Common myeloid progenitor, CD34-positive (primary cell): Measurements from ENCODE around the gene LIN54.

Experiments
- CTCF ChIA-PET: fragments of 350-600 bp; sonication (Branson Sonifier 250); formaldehyde crosslinking; loops from one replicate; lab custom pipeline; 2021; ENCODE audit warnings: antibody characterized with exemption; lab: Charles Lee
- POLR2A ChIA-PET: fragments of 350-600 bp; sonication (Branson Sonifier 250); formaldehyde crosslinking; loops from one replicate; lab custom pipeline; 2021; ENCODE audit warnings: antibody characterized with exemption; lab: Charles Lee
- DNase-seq, 3 donors: peaks; one replicate each; pipeline versions ENCODE4 v3.0.0 to v3.0.0-alpha.2; 2013
- H3K27ac ChIP-seq, 2 experiments: 1 replicate in 1 of 2; 2 replicates in 1 of 2; pipeline ENCODE4 v1.7.0; 2013; ENCODE audit warnings: inconsistent platforms in 2 of 2, low read length in 2 of 2, mild to moderate bottlenecking in 2 of 2, low read depth in 1 of 2, moderate library complexity in 1 of 2; ENCODE audit not compliant: severe bottlenecking in 2 of 2, insufficient read depth in 1 of 2, poor library complexity in 1 of 2
- H3K27me3 ChIP-seq, 5 experiments: replicated peaks in 2 of 5; 1 replicate in 3 of 5; 2 replicates in 2 of 5; pipeline versions ENCODE4 v1.6.1 to v1.7.0; 2013; ENCODE audit warnings: low read length in 4 of 5, mild to moderate bottlenecking in 2 of 5, moderate library complexity in 2 of 5, inconsistent platforms in 1 of 5; ENCODE audit not compliant: insufficient read depth in 5 of 5, control insufficient read depth in 4 of 5
- H3K36me3 ChIP-seq, 4 experiments: 1 replicate in 2 of 4; 2 replicates in 2 of 4; pipeline versions ENCODE4 v1.6.1 to v1.7.0; 2013; ENCODE audit warnings: low read length in 3 of 4, control low read depth in 1 of 4, mild to moderate bottlenecking in 1 of 4; ENCODE audit not compliant: control insufficient read depth in 4 of 4, insufficient read depth in 4 of 4
- H3K4me1 ChIP-seq, 4 experiments: 1 replicate in 3 of 4; 2 replicates in 1 of 4; pipeline versions ENCODE4 v1.6.1 to v1.7.1; 2013; ENCODE audit warnings: low read length in 3 of 4, mild to moderate bottlenecking in 3 of 4, control low read depth in 1 of 4, inconsistent platforms in 1 of 4, moderate library complexity in 1 of 4; ENCODE audit not compliant: control insufficient read depth in 4 of 4, insufficient read depth in 4 of 4; ENCODE audit errors: control extremely low read depth in 1 of 4
- H3K4me3 ChIP-seq, 7 experiments: 1 replicate in 4 of 7; 2 replicates in 3 of 7; pipeline versions ENCODE4 v1.5.1 to v1.7.0; 2013; ENCODE audit warnings: mild to moderate bottlenecking in 7 of 7, low read length in 6 of 7, moderate library complexity in 6 of 7, inconsistent platforms in 2 of 7, low read depth in 2 of 7, control low read depth in 1 of 7; ENCODE audit not compliant: insufficient read depth in 4 of 7, control insufficient read depth in 1 of 7; ENCODE audit errors: extremely low read depth in 1 of 7
- H3K9me3 ChIP-seq, 5 experiments: 1 replicate in 4 of 5; 2 replicates in 1 of 5; pipeline versions ENCODE4 v1.6.1 to v1.7.1; 2013; ENCODE audit warnings: low read length in 4 of 5, mild to moderate bottlenecking in 2 of 5, inconsistent platforms in 1 of 5, low read depth in 1 of 5, moderate library complexity in 1 of 5; ENCODE audit not compliant: control insufficient read depth in 4 of 5, insufficient read depth in 2 of 5; ENCODE audit errors: control extremely low read depth in 1 of 5
- WGBS: methylation state at CpG from one replicate; pipeline ENCODE4 v1.1.5; 2013; ENCODE audit not compliant: insufficient coverage; 5-methylcytosine and 5-hydroxymethylcytosine counted together

LIN54 gene

DNA sequence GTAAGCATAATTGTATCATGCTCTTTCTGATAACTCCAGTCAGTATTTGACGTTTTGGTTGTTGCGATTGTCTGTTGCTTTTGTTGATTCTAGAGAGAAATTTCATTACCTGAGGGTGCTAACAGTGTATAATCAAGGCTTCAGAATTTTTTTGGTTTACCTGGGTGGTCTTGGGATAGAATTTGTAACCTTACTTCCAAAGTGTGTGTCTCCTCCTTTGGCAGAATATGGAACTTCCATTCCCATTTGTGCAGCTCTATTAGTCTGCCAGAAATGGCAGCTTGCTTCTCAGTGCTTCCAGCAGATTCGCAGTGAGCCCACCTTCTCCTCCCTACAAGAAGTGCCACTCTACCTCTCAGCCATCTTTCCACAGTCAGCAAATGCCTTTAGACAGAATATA is 29.6 kb upstream of the LIN54 start:
- Histone ChIP-seq H3K36me3 (peaks cover 0 to 6% (median 0%) of the 10 kb centered on the region in 4 experiments), H3K27me3 (no peaks in the 10 kb centered on the region), H3K9me3 (no peaks in the 10 kb centered on the region), H3K4me1 (peaks cover 13 to 20% (median 16%) of the 10 kb centered on the region in 4 experiments), H3K4me3 (no peak overlapping the region), H3K27ac (no peak overlapping the region)
- DNase-seq, result no peak
- WGBS, result 100% methylated on average over 1 of the region's 3 CpGs
- POLR2A ChIA-PET, result interaction anchor here (0.6 kb wide), 2 partner anchors 29 to 188 kb away, joined by 3 read pairs; no protein-coding TSS in a partner anchor
- CTCF ChIA-PET, result interaction anchor here (1.0 to 1.7 kb wide), 2 partner anchors 16 to 35 kb away, joined by 3 to 5 read pairs; no protein-coding TSS in a partner anchor

DNA sequence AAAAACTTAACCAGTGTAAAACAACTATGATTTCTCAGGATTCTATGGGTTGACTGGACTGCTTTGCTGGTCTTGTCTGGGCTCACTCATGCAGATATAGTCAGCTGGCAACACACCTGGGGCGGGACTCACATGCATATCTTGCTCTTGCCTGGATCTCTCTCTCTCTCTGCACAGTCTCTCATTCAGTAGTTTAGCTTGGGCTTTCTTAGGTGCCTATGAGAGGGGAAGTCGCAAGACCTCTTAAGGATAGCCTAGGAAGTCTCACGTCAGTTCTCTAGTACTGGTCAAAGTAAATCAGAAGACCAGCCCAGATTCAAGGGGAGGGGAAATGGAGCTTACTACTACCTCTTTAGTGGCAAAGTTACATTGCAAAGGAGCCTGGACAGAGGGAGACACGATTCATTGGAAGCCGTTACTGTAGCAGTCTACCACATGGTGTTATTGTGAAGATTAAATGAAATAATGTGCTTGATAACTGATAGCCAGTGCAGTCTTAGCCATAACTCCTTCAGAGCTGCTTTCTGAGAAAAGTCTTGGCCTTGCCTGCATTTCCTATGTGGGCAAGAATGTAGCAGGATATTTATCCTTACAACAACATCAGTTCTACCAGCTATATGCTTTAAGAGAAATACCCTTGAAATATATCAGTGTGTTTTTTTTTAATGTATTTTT is 26.5 kb upstream of the LIN54 start:
- no peaks in the 10 kb centered on the region for H3K27me3 ChIP-seq
- no peak for DNase-seq
- peaks cover 0 to 6% (median 0%) of the 10 kb centered on the region in 4 experiments for H3K36me3 ChIP-seq
- CTCF ChIA-PET, result interaction anchor here (1.2 to 1.8 kb wide), 6 partner anchors 11 to 48 kb away, joined by 3 to 6 read pairs (median 4); partner anchors contain the start of gene LIN54
- WGBS, result 77% methylated on average over 2 of the region's 5 CpGs
- peaks cover 13 to 20% (median 16%) of the 10 kb centered on the region in 4 experiments for H3K4me1 ChIP-seq
- H3K27ac ChIP-seq, result peak overlapping the region in 1 of 2 experiments; percentile 12
- POLR2A ChIA-PET, result no interaction called here
- no peaks in the 10 kb centered on the region for H3K9me3 ChIP-seq
- peak overlapping the region in 2 of 7 experiments; percentile 30 to 33 for H3K4me3 ChIP-seq

DNA sequence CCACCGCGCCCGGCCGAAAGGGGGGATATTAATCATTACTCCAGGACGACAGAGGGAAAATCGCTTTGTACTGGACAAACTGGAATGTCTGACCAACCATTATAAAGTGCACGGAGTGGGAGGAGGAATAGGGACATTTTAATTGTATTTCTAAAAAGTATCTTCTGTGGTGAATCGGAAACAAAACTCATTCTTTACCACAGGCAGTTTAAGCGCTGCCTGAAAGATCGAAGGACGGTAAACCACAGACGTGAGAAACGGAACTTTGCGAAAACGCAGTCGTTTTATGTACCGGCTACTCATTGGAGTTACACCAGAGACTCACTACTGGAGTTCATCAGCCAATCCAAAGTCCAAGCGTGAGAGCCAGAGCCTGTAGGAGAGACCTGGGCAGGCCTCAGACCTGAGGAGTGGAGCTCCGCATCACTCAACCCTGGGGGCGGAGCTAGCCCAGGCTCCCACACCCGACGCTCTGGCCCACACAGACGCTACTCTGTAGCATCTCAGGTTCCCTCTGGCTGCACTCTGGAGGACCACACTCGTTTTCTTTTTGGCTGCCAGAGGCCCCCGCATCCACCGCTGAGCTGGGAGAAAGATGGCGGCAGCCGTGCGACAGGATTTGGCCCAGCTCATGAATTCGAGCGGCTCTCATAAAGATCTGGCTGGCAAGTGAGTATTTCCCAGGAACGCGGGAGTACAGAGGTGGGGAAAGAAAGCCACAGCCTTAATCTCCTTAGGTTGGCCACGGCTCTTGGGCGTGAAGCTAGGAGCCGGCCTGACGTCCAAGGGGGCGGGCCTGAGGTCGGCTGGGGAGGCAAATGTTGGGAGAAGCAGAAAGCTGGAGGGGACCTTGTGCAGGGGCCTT is 24.2 kb upstream of the LIN54 start, which contains the start of gene COPS4:
TSS of gene COPS4 (plus strand) at position 554 of the 865 bp plus-strand sequence. CDS start at position 596, 42 bp downstream.
- CTCF ChIA-PET, result interaction anchor here (0.6 to 1.5 kb wide), 10 partner anchors 22 to 259 kb away, joined by 3 to 8 read pairs (median 4); no protein-coding TSS in a partner anchor
- Histone ChIP-seq H3K36me3 (peaks cover 0 to 3% (median 0%) of the 10 kb centered on the region in 4 experiments), H3K9me3 (no peaks in the 10 kb centered on the region), H3K4me1 (peaks cover 13 to 20% (median 16%) of the 10 kb centered on the region in 4 experiments), H3K27me3 (no peaks in the 10 kb centered on the region), H3K27ac (peak within 1 kb of the TSS; percentile 81 to 93), H3K4me3 (peak within 1 kb of the TSS; percentile 76 to 98 (median 95))
- WGBS, result 0% methylated on average over 38 of the region's 39 CpGs
- POLR2A ChIA-PET, result interaction anchor here (0.8 to 1.1 kb wide), 3 partner anchors 15 to 24 kb away, joined by 3 to 9 read pairs (median 3); no protein-coding TSS in a partner anchor
- peak; percentile 100 for DNase-seq

DNA sequence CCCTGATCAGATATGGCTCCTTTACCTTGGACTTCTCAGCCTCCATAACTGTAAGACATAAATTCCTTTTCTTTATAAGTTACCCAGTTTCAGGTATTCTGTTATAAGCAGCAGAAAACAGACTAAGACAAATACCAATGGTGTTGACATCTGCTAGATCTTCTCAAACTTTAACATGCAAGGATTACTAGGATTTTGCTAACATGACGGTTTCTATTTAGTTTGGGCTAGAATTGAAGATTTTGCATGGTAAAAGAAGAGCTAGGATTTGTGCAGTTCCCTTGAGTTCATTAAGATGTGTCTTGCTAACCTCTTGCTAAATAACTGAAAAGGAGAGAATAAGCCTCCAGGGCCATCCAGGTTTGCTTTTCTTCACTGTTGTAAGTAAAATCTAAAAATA is 19.1 kb upstream of the LIN54 start:
- H3K27ac ChIP-seq, result no peak overlapping the region
- ChIA-PET CTCF (interaction anchor here (0.9 to 1.0 kb wide), 3 partner anchors 7 to 17 kb away, joined by 3 read pairs; no protein-coding TSS in a partner anchor), POLR2A (no interaction called here)
- H3K4me1 ChIP-seq, result peaks cover 0 to 3% (median 0%) of the 10 kb centered on the region in 4 experiments
- no CpG with 5 or more reads among the region's 1 CpG for WGBS
- H3K4me3 ChIP-seq, result no peak overlapping the region
- no peak for DNase-seq
- H3K9me3 ChIP-seq, result peaks cover 0 to 9% (median 3%) of the 10 kb centered on the region in 5 experiments
- no peaks in the 10 kb centered on the region for H3K27me3 ChIP-seq
- no peaks in the 10 kb centered on the region for H3K36me3 ChIP-seq

DNA sequence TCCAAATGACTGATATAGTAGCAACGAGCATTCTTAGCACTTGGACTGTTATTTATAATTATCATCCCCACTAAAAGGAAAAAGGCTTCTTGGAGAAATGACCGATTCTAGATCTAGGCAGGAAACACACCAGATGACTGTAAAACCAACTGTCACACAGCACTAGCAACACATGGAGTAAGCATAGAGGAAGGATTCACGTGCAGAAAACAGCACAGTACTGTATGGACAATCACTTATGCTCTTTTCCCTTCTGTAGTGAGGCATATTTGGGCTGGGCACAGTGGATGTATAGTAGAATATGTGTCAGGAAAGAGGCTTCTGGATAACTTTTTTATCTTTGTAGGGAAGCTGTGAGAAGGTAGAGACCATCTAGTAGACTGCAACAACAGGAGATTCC is 18.4 kb upstream of the LIN54 start:
- Histone ChIP-seq H3K4me3 (no peak overlapping the region), H3K27me3 (no peaks in the 10 kb centered on the region), H3K27ac (no peak overlapping the region), H3K4me1 (peaks cover 0 to 3% (median 0%) of the 10 kb centered on the region in 4 experiments), H3K36me3 (no peaks in the 10 kb centered on the region), H3K9me3 (peaks cover 0 to 14% (median 6%) of the 10 kb centered on the region in 5 experiments)
- no peak for DNase-seq
- 60% methylated on average over 2 of the region's 3 CpGs for WGBS
- POLR2A ChIA-PET, result no interaction called here
- CTCF ChIA-PET, result interaction anchor here (1.0 kb wide), 1 partner anchor 16 kb away, joined by 3 read pairs; no protein-coding TSS in a partner anchor

DNA sequence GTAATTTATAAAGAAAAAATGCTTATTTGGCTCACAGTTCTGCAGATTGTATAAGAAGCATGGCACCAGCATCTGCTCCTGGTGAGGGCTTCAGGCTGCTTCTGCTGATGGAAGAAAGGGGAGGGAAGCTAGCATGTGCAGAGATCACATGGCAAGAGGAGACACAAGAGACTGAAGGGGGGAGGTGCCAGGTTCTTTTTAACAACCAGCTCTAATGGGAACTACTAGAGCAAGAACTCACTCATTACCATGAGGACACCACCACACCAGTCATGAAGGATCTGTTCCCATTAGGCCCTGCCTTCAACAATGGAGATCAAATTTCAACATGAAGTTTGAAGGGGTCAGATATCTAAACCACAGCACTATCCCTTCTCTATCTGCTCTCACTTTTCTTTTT is 14.9 kb upstream of the LIN54 start:
- no peaks in the 10 kb centered on the region for H3K27me3 ChIP-seq
- POLR2A ChIA-PET, result no interaction called here
- peaks cover 0 to 7% (median under 1%) of the 10 kb centered on the region in 4 experiments for H3K4me1 ChIP-seq
- no peak overlapping the region for H3K4me3 ChIP-seq
- H3K36me3 ChIP-seq, result no peaks in the 10 kb centered on the region
- CTCF ChIA-PET, result no interaction called here
- H3K27ac ChIP-seq, result no peak overlapping the region
- H3K9me3 ChIP-seq, result peaks cover 0 to 19% (median 6%) of the 10 kb centered on the region in 5 experiments
- no peak for DNase-seq
